HG03571 (cell line): ENCODE data around the gene SLC16A8.
"Not testable (repeated sequence)": the region's sequence is repeated elsewhere in the genome, so short reads cannot be mapped to it uniquely, and the experiment has no call there.

Experiments
- ATAC-seq: cut with Tn5 transposase; IDR thresholded peaks from one replicate; pipeline ENCODE4 v1.9.1; 2021; ENCODE audit not compliant: unreplicated experiment

Gene SLC16A8, protein sequence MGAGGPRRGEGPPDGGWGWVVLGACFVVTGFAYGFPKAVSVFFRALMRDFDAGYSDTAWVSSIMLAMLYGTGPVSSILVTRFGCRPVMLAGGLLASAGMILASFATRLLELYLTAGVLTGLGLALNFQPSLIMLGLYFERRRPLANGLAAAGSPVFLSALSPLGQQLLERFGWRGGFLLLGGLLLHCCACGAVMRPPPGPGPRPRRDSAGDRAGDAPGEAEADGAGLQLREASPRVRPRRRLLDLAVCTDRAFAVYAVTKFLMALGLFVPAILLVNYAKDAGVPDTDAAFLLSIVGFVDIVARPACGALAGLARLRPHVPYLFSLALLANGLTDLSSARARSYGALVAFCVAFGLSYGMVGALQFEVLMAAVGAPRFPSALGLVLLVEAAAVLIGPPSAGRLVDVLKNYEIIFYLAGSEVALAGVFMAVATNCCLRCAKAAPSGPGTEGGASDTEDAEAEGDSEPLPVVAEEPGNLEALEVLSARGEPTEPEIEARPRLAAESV

DNA sequence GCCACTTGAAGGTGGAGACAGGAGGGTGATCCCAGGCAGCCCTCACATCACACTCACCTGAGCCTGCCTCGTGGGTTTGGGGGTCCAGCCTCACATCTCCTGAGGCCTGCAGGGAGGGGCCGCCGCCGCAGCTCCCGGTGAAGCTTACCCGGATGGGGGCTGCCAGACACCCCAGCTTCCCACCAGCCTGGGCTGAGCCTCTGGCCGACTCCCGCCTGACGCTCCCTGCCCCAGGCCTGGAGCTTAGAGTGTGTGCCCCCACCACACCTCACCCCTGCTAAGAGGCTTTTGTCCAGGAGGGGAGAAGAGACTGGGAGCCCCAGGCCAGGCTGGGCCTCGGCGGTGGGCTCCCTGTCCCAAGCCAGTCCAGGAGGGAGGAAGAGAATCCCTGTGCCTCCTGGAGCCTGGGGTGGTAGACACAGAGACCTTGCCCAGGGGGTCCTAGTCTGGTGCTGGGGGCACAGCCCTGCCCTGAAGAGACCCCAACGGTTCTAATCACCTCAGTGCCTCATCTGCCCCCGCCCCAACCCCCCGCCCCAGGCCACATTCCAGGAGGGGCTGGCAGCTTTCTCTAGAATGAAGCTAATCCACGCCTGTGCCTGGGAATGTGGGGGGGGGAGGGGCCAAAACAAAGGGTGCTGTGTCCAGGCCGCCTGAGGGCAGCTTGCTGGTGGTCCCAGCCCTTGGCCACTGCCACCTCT is at the start of gene SLC16A8:
TSS of gene SLC16A8 (minus strand) at position 254 of the 701 bp plus-strand sequence. CDS start 1,311 bp downstream, outside the sequence.
- ATAC-seq, result no peak

DNA sequence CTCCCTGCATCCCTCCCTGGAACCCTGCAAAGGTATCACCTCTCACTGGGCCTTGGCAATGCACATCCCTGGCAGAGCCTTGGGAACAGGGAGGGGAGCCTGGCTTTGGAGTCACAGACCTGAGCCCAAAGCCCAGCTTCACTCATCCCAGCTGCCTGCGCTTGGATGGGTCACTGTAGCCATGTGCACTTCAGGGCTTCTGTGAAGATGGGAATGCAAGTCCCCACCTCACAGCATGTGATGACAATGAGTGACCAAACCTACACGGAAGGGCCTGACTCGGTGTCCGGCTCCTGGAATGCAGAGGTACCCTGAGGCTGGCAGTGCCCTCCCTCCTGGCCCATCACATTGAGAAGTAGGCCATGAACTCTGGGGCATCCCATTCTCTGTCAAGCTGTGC is 49.3 kb upstream of the SLC16A8 start:
- ATAC-seq, result no peak

DNA sequence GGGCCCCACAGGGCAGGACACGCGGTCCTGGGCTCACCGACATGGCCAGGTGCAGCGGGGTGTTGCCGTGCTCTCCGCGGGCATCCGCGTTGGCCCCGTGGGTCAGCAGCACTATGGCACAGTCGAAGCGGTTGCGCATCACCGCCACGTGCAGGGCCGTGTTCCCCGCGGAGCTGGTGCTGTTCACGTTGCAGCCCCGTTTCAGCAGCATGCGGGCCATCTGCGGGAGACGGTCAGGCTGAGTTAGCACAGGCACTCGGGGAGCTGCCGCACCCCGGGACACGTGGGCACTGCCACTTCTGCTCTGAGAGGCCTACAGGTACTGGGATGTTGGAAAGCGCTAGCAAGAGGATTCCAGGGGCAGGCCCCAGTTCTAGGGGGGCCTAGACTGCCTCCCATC is 48.8 kb upstream of the SLC16A8 start:
- no peak for ATAC-seq

DNA sequence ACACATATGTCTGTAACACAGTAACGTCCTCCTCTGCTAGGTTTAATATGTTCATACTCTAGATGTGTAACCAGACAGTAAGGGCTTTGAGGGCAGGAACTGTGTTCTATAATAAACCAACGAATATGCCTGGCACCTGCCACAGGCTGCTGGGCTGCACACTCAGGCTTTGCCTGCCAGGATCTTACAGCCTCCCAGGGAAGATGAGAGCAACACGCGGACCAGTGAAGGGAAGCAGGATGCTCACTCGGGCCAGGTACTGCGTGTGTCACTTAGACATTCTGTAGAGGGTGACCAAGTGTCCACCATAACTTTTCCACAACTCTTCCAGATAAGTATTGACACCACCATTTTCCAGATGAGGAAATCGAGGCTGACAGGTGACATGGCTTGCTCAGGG is 48.2 kb upstream of the SLC16A8 start:
- ATAC-seq, result no peak

DNA sequence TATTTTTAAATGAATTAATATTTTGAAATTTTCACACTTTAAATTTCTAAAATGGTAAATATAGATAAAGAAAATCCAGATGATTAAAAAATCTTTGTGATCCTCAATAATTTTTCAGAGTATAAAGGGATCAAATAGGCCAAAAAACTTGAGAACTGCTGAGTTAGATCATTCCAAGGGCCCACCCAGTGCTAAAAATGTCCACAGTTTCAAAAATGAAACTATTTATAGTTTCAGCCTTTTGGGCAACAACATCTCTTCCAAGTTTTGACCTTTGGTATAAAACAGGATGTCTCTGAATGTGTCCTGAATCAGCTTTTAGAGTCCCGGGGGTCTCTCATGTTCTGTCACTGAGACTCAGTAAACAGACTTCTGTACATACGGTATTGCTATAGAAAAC is 47.4 kb upstream of the SLC16A8 start:
- no peak for ATAC-seq

DNA sequence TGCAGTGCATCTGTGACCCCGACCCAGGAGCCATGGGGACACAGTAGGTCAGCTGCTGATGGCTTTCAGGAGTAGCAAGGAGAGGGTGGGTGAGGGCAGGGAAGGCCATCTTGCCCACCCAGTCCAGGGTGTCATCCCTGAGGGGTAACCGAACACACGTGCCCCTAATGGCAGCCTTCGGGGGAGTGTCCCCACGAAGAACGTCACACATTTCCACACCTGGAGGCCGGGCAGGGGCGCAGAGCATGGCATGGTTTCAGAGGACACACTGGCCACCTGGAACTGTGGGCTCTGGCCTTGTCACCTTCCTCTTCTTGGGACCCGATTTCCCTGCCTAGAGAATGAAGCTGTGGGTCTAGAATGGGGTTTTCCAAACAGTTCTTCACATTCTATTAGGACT is 45.9 kb upstream of the SLC16A8 start:
- ATAC-seq, result no peak

DNA sequence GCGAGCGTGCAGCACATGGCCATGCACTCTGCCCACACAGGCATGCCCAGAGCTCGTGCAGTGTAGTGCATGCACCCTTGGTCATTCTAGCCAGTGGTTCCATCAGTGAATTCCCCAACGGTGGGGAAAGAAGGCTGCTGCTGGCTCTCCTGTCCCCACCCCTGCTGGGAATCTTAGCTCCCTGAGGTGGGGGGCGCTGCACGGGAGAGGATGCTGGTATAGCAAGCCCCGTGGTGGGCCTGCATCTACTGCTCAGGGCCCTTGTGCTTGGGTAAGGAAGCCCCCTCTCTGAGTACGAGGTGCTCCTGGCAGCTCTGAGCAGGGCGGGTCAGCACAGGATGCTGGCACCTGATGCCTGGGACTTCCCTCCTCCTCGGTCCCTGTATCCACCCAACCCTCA is 45.0 kb upstream of the SLC16A8 start:
- ATAC-seq, result no peak

DNA sequence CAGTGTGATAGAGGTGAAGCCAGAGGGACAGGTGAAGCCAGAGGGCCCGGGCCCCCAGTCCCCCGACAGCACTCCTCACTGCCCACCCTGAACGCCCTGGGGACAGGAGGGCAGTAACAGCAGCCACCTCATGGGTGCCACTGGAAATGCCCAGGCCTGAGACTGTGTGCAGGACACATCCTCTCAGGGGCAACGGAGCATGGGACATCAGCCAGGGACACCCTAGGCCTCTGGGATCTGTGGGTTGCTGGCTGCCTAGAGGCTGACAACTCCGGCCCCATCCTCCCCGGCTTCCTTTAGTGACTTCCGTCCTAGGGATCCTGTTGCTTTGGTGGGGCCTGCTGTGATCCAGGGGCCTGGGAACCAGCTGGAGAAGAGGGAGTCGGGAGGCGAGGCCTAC is 43.9 kb upstream of the SLC16A8 start:
- no peak for ATAC-seq

DNA sequence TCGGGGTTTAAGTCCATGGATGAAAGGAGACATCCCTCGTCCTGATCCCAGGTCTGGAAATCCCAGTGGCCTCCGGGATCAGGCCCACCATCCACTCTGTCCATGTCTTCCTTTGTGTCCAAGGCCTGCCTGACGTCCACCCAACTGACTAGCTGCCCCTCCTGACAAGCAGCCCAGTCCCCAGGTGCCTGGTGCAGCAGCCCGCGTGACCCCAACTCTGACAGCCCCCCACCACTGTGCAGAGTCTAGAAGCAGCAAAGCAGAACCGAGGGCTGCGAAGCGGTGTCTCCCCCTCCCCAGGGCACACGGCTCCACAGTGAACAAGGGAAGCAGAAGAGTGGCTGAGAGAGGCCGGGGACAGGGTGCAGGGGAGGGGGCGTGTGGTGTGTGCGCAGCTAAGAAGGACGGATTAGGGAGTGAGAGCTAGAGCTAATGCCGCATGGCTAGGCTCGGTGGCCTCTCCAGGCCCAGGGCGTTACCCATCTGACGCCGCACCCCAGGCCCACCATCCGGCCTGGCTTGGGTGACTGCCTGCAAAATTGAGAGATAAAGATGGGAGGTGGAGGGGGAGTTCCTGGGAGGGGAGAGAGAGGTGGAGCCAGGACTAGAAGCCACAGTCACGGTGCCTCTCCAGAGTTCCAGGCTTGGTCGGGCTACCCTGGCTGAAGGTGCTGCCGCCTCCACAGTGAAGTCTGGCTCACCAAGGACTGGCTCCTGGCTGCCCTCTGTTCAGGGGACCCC is 43.1 kb upstream of the SLC16A8 start:
- no peak for ATAC-seq

DNA sequence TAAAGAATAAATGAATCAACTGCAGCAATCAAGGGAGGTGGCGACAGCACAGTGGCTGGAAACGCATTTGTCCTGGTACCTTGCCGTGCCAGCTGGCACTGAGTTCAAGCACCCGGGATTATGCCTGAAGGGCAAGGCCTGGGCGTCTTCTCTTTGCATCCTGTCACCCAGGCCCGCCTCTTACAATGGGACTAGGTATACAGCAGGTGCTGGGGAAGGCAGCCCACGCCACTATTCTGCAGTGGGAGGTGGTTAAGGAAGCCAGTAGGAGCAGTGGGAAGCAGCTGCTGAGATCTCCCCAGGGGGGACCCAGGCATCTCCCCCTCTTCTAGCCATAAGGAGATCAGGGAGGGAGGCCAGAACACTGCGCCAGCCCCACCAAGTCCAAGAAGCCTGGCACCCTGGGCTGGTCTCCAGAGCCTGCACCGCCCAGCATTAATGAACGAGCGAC is 41.8 kb upstream of the SLC16A8 start:
- ATAC-seq, result no peak

DNA sequence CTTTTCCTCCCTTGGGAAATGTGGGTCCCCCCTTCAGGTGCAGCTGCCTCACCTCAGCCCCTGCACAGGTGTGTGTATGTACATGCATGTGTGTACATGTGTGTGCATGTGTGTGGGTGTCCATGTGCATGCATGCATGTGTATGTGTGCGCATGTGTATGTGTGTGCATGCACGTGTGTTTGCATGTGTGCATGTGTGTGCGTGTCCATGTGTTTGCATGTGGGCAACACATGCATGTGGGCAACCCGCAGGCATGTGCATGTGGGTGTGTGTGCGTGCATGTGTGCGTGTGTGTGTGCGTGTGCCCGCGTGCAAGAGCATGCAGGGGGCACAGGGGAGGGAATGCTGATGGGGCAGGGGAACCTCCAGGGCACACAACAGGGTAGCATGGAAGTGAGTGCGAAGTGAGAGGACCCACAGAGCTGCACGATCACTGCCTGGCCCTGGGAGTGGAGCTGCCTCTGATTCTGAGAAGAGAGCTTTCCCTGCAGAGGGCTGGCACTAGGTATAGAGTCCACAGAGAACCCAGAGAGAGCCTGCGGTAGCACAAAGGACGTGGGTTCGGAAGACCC is 41.1 kb upstream of the SLC16A8 start:
- ATAC-seq, result no peak

DNA sequence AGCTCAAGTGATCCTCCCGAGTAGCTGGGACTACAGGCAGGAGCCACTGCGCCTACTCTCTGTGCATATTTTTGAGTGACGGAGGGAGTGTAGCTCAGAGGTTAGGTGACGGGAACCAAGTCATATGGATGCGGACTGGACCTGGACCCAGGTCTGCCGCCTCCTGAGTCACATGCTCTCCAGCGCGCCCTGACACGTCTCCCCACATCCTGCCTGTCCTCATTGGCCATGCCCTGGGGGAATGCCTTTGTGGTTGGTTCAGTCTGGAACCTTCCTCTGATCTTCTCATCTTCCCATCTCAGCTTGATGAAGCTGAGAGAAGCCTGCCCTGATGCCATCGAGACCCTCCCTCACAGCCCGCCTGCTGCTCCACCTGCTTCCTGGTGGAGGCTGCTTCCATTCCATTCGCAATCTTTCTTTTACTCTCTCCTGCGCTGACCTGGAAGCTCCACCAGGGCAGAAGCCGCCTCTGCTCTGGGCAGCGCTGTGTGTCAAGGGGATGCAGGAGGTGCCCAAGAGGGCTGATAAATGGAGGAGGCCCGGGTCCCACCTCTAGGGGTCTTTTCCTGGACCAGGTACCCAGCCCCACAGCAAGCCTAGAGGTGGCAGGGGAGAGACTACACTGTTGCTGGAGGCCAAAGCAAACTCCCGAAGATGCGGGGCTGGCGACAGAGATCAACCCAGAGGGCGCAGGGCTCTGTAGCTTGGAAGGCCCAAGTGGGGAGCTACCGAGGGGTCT is 40.4 kb upstream of the SLC16A8 start:
- ATAC-seq, result no peak

DNA sequence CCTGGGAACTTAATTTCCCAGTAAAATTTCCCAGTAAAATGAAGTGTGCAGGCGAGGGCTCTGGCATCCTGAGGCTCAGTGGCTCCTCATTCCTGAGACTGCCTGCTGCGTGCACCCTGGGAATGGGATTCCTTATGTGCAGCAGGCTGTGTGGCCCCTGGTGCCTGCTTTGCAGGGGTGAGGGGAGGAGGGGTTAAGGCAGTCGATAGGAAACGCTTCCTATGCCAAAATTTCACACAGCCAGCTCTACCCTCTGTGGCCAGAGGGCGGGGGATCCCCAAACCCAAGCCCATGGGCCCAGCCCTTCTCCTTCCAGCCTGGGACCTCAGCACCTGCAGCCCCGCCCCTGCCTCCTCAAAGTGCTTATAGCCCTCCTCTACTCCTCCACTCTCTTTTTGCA is 38.6 kb upstream of the SLC16A8 start:
- ATAC-seq, result no peak

DNA sequence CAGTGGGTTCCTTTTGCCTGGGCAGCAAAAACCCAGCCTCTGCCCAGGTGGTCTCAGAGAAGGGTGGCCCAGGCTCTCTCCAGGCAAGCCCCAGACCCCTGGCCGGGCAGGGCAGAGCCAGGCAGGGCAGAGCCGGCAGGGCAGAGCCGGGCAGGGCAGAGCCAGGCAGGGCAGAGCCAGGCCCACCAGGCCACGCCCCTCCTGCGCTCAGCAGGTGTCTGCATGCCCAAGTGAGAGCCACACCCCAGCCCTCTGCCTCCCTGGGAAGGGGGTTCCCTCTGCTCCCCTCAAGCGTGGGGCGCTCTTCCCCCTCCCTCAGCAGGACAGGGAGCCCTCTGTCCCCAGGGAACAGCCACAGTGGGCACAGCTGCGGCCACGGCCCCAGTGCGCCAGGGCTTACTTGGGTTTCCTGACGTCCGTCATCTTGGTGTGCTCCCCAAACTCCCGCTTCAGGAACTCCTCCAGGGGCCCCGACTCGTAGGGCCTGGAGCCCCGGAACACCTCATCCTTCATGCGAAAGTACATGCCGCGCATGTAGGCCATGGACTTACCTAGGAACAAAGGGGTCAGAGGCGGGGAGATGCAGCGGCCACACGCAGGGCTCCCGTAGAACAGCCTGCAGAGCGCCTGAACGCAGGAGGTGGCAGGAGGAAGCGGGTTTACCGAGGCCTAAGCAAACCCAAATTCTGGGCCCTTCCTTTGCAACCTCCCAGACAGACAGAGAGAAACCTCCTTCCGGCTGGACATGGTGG is 36.6 kb upstream of the SLC16A8 start:
- ATAC-seq, result no peak

DNA sequence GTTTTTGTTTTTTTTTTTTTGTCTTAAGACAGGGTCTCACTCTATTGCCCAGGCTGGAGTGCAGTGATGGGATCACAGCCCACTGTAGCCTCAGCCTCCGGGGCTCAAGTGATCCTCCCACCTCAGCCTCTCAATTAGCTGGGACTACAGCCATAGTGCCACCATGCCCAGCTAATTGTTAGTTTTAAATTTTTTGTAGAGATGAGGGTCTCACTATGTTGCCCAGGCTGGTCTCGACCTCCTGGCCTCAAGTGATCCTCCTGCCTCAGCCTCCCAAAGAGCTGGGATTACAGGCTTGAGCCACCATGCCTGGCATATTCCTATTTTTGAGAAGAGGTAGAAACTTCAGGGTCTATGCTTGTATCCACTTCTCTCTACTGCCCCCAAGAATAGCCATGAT is 34.8 kb upstream of the SLC16A8 start:
- not testable (repeated sequence) for ATAC-seq

DNA sequence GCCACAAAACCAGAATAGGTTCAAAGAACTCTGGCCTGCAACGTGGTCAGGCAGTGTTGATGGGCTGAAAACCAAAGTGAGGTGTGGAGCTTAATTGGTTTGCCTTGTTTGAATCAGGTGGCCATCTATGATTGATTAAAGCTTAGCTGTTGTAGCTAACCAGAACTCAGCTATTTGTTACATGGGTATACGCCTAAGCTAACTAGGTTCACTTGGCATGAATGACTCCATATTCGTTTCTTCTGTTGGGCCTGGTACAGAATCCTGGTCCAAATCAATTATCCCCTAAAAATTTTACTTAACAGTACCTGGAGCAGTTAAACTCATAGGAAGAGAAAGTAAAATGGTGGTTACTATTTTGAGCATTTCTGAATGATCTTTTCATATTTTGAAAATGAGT is 34.2 kb upstream of the SLC16A8 start:
- ATAC-seq, result no peak

DNA sequence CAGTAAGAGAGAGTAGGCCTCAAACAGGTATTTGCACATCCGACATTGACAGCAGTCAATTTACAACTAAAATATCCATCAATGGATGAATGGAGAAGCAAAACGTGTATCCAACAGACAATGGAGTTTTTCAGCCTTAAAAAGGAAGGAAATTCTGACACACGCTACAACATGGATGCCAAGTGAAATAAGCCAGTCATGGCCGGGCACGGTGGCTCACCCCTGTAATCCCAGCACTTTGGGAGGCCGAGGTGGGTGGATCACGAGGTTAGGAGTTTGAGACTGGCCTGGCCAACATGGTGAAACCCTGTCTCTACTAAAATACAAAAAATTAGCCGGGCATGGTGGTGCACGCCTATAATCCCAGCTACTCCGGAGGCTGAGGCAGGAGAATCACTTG is 33.6 kb upstream of the SLC16A8 start:
- not testable (repeated sequence) for ATAC-seq

DNA sequence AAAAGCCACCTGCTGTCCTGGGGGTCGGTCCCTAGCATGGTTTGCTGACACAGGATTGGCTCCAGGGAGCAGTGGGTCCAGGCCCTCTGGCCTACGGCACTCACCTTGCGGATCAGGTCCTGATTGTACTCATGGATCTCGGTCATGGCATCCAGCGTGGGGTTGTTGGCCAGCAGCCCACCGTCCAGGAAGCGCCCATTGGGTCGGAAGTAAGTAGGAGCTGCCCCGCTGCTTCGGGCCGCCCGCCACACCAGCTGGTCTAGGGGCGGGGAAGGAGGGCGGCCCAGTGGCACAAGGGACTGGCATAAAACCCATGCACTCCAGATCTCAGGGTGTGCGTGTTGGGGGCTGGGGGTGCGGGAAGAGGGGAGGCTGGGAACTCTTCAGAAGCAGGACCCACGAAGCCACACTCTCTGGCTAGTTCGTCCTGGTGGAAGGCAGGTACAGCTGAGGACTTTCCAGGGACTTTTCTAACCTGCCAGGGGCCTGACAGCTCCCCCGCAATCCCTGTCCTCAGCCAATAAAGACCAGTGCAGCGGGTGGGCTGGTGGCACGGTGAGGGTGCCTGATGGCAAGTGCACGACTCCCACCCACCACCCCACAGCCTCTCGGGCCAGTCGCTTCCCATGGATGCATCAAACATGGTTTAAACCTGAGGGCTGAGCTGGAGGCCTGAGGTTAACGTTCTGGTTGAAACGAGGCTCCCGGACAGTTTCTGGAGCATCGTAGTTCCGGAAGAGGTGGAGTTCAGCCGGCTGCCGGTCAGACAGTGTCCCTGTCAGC is 31.6 kb upstream of the SLC16A8 start:
- no peak for ATAC-seq
